HepG2 (cell line): ENCODE data around the gene ZBTB7B.

ENCODE experiments used
- JUND ChIP-seq: sonication (generic); formaldehyde crosslinking; IDR thresholded peaks from 2 replicates; pipeline ENCODE4 v1.8.0; 2022; ENCODE audit warnings: mild to moderate bottlenecking, missing genetic modification reagents
- ZIK1 ChIP-seq: sonication (generic); formaldehyde crosslinking; IDR thresholded peaks from 2 replicates; pipeline ENCODE4 v1.5.0; 2020; ENCODE audit warnings: mild to moderate bottlenecking, low read depth, missing genetic modification reagents, borderline replicate concordance
- TF ChIP-seq, protein P1 (sequence below): sonication (generic); formaldehyde crosslinking; IDR thresholded peaks from 2 replicates; pipeline ENCODE4 v1.5.0; 2020; ENCODE audit warnings: mild to moderate bottlenecking, missing genetic modification reagents, moderate library complexity
- TF ChIP-seq, protein P2 (sequence below): sonication (generic); formaldehyde crosslinking; IDR thresholded peaks from 2 replicates; pipeline ENCODE4 v1.4.0; 2020; ENCODE audit warnings: missing genetic modification reagents

DNA sequence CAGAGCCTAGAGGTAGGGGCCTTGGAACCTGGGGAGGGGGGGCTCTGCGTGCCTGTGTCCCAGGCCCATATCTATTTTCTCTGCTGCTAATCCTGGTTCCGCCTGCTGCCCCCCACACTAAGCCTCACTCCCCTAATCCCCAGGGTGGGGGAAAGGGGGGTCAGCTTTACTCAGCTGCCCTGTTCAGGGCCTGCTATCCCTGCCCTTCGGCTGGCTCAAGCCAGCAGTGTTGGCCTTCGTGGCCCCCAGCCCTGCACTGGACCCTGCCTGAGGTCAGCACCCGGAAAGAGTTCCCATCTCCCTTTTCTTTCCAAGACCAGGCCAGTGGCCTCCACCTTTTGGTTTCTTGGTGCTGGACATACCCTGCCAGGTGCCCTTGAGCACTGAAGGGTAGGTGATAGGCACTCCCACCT is 8.4 kb downstream of the ZBTB7B start:
- TF ChIP-seq ZIK1 (CRISPR knock-in tag): no peak
- no peak for TF ChIP-seq JUND (CRISPR knock-in tag)
- TF ChIP-seq, protein P1, sequence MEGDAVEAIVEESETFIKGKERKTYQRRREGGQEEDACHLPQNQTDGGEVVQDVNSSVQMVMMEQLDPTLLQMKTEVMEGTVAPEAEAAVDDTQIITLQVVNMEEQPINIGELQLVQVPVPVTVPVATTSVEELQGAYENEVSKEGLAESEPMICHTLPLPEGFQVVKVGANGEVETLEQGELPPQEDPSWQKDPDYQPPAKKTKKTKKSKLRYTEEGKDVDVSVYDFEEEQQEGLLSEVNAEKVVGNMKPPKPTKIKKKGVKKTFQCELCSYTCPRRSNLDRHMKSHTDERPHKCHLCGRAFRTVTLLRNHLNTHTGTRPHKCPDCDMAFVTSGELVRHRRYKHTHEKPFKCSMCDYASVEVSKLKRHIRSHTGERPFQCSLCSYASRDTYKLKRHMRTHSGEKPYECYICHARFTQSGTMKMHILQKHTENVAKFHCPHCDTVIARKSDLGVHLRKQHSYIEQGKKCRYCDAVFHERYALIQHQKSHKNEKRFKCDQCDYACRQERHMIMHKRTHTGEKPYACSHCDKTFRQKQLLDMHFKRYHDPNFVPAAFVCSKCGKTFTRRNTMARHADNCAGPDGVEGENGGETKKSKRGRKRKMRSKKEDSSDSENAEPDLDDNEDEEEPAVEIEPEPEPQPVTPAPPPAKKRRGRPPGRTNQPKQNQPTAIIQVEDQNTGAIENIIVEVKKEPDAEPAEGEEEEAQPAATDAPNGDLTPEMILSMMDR (CRISPR knock-in tag): no peak
- TF ChIP-seq, protein P2, sequence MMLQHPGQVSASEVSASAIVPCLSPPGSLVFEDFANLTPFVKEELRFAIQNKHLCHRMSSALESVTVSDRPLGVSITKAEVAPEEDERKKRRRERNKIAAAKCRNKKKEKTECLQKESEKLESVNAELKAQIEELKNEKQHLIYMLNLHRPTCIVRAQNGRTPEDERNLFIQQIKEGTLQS (CRISPR knock-in tag): no peak
